Osteoblast (primary cell): ENCODE results near the gene OR5H6. TPM values are rescaled to one million over a fixed set of nuclear protein-coding genes. Genes with fewer than 3 reads are reported as not detected.
"Not testable (repeated sequence)": the region's sequence is repeated elsewhere in the genome, so short reads cannot be mapped to it uniquely, and the experiment has no call there.

Experiments
- DNase-seq: peaks from one replicate; pipeline ENCODE4 v3.0.0; 2011; ENCODE audit warnings: low spot score, mixed read lengths; ENCODE audit not compliant: insufficient read length; ENCODE audit errors: missing footprints
- H2AFZ ChIP-seq: 2 replicates; pipeline ENCODE4 v1.6.0; 2011; ENCODE audit warnings: mild to moderate bottlenecking, low read length
- H3K27ac ChIP-seq: 2 replicates; pipeline ENCODE4 v1.5.1; 2011; ENCODE audit warnings: mild to moderate bottlenecking, low read depth, low read length, moderate library complexity
- H3K27me3 ChIP-seq: 2 replicates; pipeline ENCODE4 v1.6.0; 2012; ENCODE audit warnings: mild to moderate bottlenecking, control low read depth, inconsistent platforms, low read length, moderate library complexity; ENCODE audit not compliant: insufficient read depth
- H3K36me3 ChIP-seq: 2 replicates; pipeline ENCODE4 v1.5.1; 2011; ENCODE audit warnings: mild to moderate bottlenecking, low read length, control low read depth, moderate library complexity; ENCODE audit not compliant: insufficient read depth
- H3K4me1 ChIP-seq: 2 replicates; pipeline ENCODE4 v1.5.1; 2011; ENCODE audit warnings: mild to moderate bottlenecking, low read length, control low read depth, moderate library complexity; ENCODE audit not compliant: insufficient read depth
- H3K4me2 ChIP-seq: 2 replicates; pipeline ENCODE4 v1.6.0; 2011; ENCODE audit warnings: mild to moderate bottlenecking, low read length; ENCODE audit not compliant: insufficient read depth
- H3K4me3 ChIP-seq: fragments of 200-600 bp; sonication (generic); 3 replicates; pipeline ENCODE4 v1.5.1; 2012; ENCODE audit warnings: mild to moderate bottlenecking, low read length, inconsistent platforms; ENCODE audit not compliant: insufficient read depth
- H3K79me2 ChIP-seq: 2 replicates; pipeline ENCODE4 v1.6.0; 2012; ENCODE audit warnings: mild to moderate bottlenecking, low read length, control low read depth, inconsistent platforms; ENCODE audit not compliant: insufficient read depth
- H3K9me3 ChIP-seq: 2 replicates; pipeline ENCODE4 v1.5.1; 2011; ENCODE audit warnings: low read depth, low read length, control low read depth
- H4K20me1 ChIP-seq: 2 replicates; pipeline ENCODE4 v1.6.0; 2012; ENCODE audit warnings: mild to moderate bottlenecking, low read length, control low read depth; ENCODE audit not compliant: insufficient read depth
- total RNA-seq: library from RNA; depleted of rRNA; stranded (reverse); fragments of >200 nt; gene quantifications from 2 replicates; pipeline ENCODE4 v1.2.3, GENCODE V29; 2012
- TF ChIP-seq, protein P1 (sequence below): IDR thresholded peaks from 2 replicates; pipeline ENCODE4 v1.5.1; 2011; ENCODE audit warnings: mild to moderate bottlenecking, low read depth, low read length, moderate library complexity; ENCODE audit errors: extremely low read depth

The OR5H6 gene
- total RNA-seq, 1 donor = not detected

- no peaks in the 10 kb centered on the region for H3K4me1 ChIP-seq
- no peak overlapping the region for H3K4me2 ChIP-seq
- no peak overlapping the region for H3K4me3 ChIP-seq
- TF ChIP-seq, protein P1, sequence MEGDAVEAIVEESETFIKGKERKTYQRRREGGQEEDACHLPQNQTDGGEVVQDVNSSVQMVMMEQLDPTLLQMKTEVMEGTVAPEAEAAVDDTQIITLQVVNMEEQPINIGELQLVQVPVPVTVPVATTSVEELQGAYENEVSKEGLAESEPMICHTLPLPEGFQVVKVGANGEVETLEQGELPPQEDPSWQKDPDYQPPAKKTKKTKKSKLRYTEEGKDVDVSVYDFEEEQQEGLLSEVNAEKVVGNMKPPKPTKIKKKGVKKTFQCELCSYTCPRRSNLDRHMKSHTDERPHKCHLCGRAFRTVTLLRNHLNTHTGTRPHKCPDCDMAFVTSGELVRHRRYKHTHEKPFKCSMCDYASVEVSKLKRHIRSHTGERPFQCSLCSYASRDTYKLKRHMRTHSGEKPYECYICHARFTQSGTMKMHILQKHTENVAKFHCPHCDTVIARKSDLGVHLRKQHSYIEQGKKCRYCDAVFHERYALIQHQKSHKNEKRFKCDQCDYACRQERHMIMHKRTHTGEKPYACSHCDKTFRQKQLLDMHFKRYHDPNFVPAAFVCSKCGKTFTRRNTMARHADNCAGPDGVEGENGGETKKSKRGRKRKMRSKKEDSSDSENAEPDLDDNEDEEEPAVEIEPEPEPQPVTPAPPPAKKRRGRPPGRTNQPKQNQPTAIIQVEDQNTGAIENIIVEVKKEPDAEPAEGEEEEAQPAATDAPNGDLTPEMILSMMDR = no peak
- H3K27me3 ChIP-seq = no peaks in the 10 kb centered on the region
- no peaks in the 10 kb centered on the region for H3K36me3 ChIP-seq
- H3K27ac ChIP-seq = no peak overlapping the region
- no peaks in the 10 kb centered on the region for H3K9me3 ChIP-seq
- H3K79me2 ChIP-seq = no peaks in the 10 kb centered on the region
- no peak for DNase-seq
- H2AFZ ChIP-seq = no peak overlapping the region
- no peaks in the 10 kb centered on the region for H4K20me1 ChIP-seq
Observed at GRCh38 chr3:98246142-98246541, 17.9 kb upstream of the OR5H6 start.

- not testable (repeated sequence) for H3K27me3 ChIP-seq, H3K4me1 ChIP-seq, DNase-seq, H3K4me2 ChIP-seq, H2AFZ ChIP-seq, H3K27ac ChIP-seq, H3K4me3 ChIP-seq, H3K9me3 ChIP-seq, H3K36me3 ChIP-seq, H4K20me1 ChIP-seq, H3K79me2 ChIP-seq
Observed at GRCh38 chr3:98256026-98256425, 8.0 kb upstream of the OR5H6 start.

DNA sequence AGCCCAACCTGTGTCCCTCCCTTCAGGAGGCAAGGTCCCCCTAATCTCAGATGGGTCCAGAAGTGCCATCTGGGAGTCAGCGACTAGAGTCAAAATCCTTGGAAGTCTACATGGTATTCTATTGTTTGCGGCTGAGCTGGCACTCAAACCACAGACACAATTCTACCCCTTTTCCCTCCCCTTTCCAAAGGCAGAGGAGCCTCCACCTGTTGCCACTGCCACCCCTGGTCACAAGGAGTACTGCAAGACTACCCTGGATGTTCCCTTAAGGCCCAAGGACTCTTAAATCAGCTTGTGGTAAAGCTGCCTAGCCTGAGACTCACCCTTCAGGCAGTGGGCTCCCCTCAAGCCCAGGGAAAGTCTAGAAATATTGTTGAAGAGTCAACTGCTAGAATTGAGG is 4.3 kb upstream of the OR5H6 start:
- no peaks in the 10 kb centered on the region for H3K79me2 ChIP-seq
- H3K36me3 ChIP-seq = no peaks in the 10 kb centered on the region
- H3K27ac ChIP-seq = no peak overlapping the region
- H3K4me1 ChIP-seq = no peaks in the 10 kb centered on the region
- H4K20me1 ChIP-seq = no peaks in the 10 kb centered on the region
- H3K27me3 ChIP-seq = no peaks in the 10 kb centered on the region
- TF ChIP-seq, protein P1 = no peak
- no peak overlapping the region for H3K4me3 ChIP-seq
- no peak overlapping the region for H2AFZ ChIP-seq
- H3K4me2 ChIP-seq = no peak overlapping the region
- DNase-seq = no peak
- H3K9me3 ChIP-seq = no peaks in the 10 kb centered on the region

GRCh38 chr3:98262046-98262445 is 2.0 kb upstream of the OR5H6 start:
- H3K4me1 ChIP-seq = no peaks in the 10 kb centered on the region
- H3K4me3 ChIP-seq = no peak overlapping the region
- no peaks in the 10 kb centered on the region for H3K36me3 ChIP-seq
- H3K27me3 ChIP-seq = no peaks in the 10 kb centered on the region
- no peak overlapping the region for H2AFZ ChIP-seq
- H4K20me1 ChIP-seq = no peaks in the 10 kb centered on the region
- no peaks in the 10 kb centered on the region for H3K9me3 ChIP-seq
- no peaks in the 10 kb centered on the region for H3K79me2 ChIP-seq
- TF ChIP-seq, protein P1 = no peak
- no peak overlapping the region for H3K27ac ChIP-seq
- H3K4me2 ChIP-seq = no peak overlapping the region
- no peak for DNase-seq

- Histone ChIP-seq H3K4me3 (no peak overlapping the region), H3K4me1 (no peaks in the 10 kb centered on the region), H3K9me3 (no peaks in the 10 kb centered on the region), H3K79me2 (no peaks in the 10 kb centered on the region), H3K27me3 (no peaks in the 10 kb centered on the region), H3K36me3 (no peaks in the 10 kb centered on the region), H2AFZ (no peak overlapping the region), H4K20me1 (no peaks in the 10 kb centered on the region), H3K27ac (no peak overlapping the region), H3K4me2 (no peak overlapping the region)
- TF ChIP-seq, protein P1 = no peak
- no peak for DNase-seq
Observed at GRCh38 chr3:98269846-98270245, 5.8 kb downstream of the OR5H6 start.
